Trophoblast cell (in vitro differentiated cells and primary cell): ENCODE measurements around the gene BLOC1S3.
A peak's percentile ranks its signal among the peaks of the same experiment; 100 is the strongest.
"Not testable (repeated sequence)": the region's sequence is repeated elsewhere in the genome, so short reads cannot be mapped to it uniquely, and the experiment has no call there.

Source experiments
- DNase-seq, 2 donors: peaks; one replicate each; pipeline ENCODE4 v3.0.0-alpha.2; 2016
- H2AFZ ChIP-seq: 2 replicates; pipeline ENCODE4 v1.6.1; 2013; ENCODE audit warnings: low read length, moderate library complexity, mild to moderate bottlenecking; ENCODE audit not compliant: insufficient read depth, poor library complexity
- H2AK5ac ChIP-seq: 2 replicates; pipeline ENCODE4 v1.6.1; 2013; ENCODE audit warnings: mild to moderate bottlenecking, low read length
- H2BK120ac ChIP-seq: 2 replicates; pipeline ENCODE4 v1.6.1; 2013; ENCODE audit warnings: low read length, mild to moderate bottlenecking, moderate library complexity; ENCODE audit not compliant: insufficient read depth, poor library complexity
- H2BK12ac ChIP-seq: 2 replicates; pipeline ENCODE4 v1.6.1; 2013; ENCODE audit warnings: mild to moderate bottlenecking, low read length, moderate library complexity
- H2BK5ac ChIP-seq: 2 replicates; pipeline ENCODE4 v1.6.1; 2013; ENCODE audit warnings: low read length, low read depth, moderate library complexity, mild to moderate bottlenecking; ENCODE audit not compliant: poor library complexity
- H3K14ac ChIP-seq: 2 replicates; pipeline ENCODE4 v1.6.1; 2013; ENCODE audit warnings: mild to moderate bottlenecking, low read length
- H3K18ac ChIP-seq: 2 replicates; pipeline ENCODE4 v1.6.1; 2013; ENCODE audit warnings: mild to moderate bottlenecking, low read length
- H3K23ac ChIP-seq: 2 replicates; pipeline ENCODE4 v1.6.1; 2013; ENCODE audit warnings: low read length
- H3K27ac ChIP-seq: 2 replicates; pipeline ENCODE4 v1.5.1; 2013; ENCODE audit warnings: low read depth, mild to moderate bottlenecking, inconsistent platforms, low read length, moderate library complexity
- H3K27me3 ChIP-seq: 2 replicates; pipeline ENCODE4 v1.6.1; 2013; ENCODE audit warnings: inconsistent platforms, mild to moderate bottlenecking, low read length, moderate library complexity; ENCODE audit not compliant: insufficient read depth
- H3K36me3 ChIP-seq, 2 experiments: 1 replicate in 1 of 2; 2 replicates in 1 of 2; pipeline ENCODE4 v1.6.1; 2013; ENCODE audit warnings: low read length in 2 of 2, mild to moderate bottlenecking in 2 of 2, moderate library complexity in 1 of 2; ENCODE audit not compliant: insufficient read depth in 2 of 2, control insufficient read depth in 1 of 2
- H3K4ac ChIP-seq: 2 replicates; pipeline ENCODE4 v1.6.1; 2013; ENCODE audit warnings: low read depth, mild to moderate bottlenecking, low read length, moderate library complexity
- H3K4me1 ChIP-seq, 2 experiments: 1 replicate in 1 of 2; 2 replicates in 1 of 2; pipeline ENCODE4 v1.6.1; 2013; ENCODE audit warnings: low read length in 2 of 2, mild to moderate bottlenecking in 2 of 2, moderate library complexity in 1 of 2; ENCODE audit not compliant: insufficient read depth in 2 of 2, control insufficient read depth in 1 of 2
- H3K4me2 ChIP-seq: 2 replicates; pipeline ENCODE4 v1.6.1; 2013; ENCODE audit warnings: inconsistent platforms, mild to moderate bottlenecking, low read length, moderate library complexity
- H3K4me3 ChIP-seq: 2 replicates; pipeline ENCODE4 v1.5.1; 2013; ENCODE audit warnings: mild to moderate bottlenecking, low read depth, low read length, inconsistent platforms
- H3K79me1 ChIP-seq: one replicate; pipeline ENCODE4 v1.6.1; 2013; ENCODE audit warnings: low read length
- H3K79me2 ChIP-seq: 2 replicates; pipeline ENCODE4 v1.6.1; 2013; ENCODE audit warnings: low read length, mild to moderate bottlenecking; ENCODE audit not compliant: control insufficient read depth, insufficient read depth, poor library complexity
- H3K9ac ChIP-seq: 2 replicates; pipeline ENCODE4 v1.6.1; 2013; ENCODE audit warnings: mild to moderate bottlenecking, low read length
- H3K9me3 ChIP-seq: 2 replicates; pipeline ENCODE4 v1.6.1; 2013; ENCODE audit warnings: low read depth, mild to moderate bottlenecking, control low read depth, inconsistent platforms, low read length; ENCODE audit not compliant: insufficient read depth
- H4K12ac ChIP-seq: 2 replicates; pipeline ENCODE4 v1.6.1; 2013; ENCODE audit warnings: low read depth, mild to moderate bottlenecking, low read length, moderate library complexity
- H4K8ac ChIP-seq: 2 replicates; pipeline ENCODE4 v1.6.1; 2013; ENCODE audit warnings: low read depth, mild to moderate bottlenecking, low read length, moderate library complexity
- H4K91ac ChIP-seq: one replicate; pipeline ENCODE4 v1.6.1; 2013; ENCODE audit warnings: low read depth, mild to moderate bottlenecking, low read length, moderate library complexity
- WGBS: extraction: QIAGEN DNeasy Blood & Tissue Kit; methylation state at CpG from one replicate; pipeline ENCODE4 v1.1.7; 2013; ENCODE audit warnings: missing lambda C conversion rate; ENCODE audit not compliant: insufficient read length, insufficient coverage; ENCODE audit errors: extremely low coverage; 5-methylcytosine and 5-hydroxymethylcytosine counted together

BLOC1S3 gene

GRCh38 chr19:45223879-45224278 lies 45.3 kb downstream of the BLOC1S3 start:
- Histone ChIP-seq H3K36me3 (no peaks in the 10 kb centered on the region), H3K4me1 (no peaks in the 10 kb centered on the region), H3K27me3 (peaks cover 3% of the 10 kb centered on the region), H3K79me2 (no peaks in the 10 kb centered on the region), H3K23ac (no peak overlapping the region), H3K18ac (no peak overlapping the region), H2AFZ (no peak overlapping the region), H2BK12ac (no peak overlapping the region), H3K79me1 (no peaks in the 10 kb centered on the region), H4K12ac (no peak overlapping the region), H2BK120ac (no peak overlapping the region), H3K9me3 (peaks cover 3% of the 10 kb centered on the region), H3K4me2 (no peak overlapping the region), H2AK5ac (no peak overlapping the region), H3K9ac (no peak overlapping the region), H3K27ac (no peak overlapping the region), H3K14ac (no peak overlapping the region), H3K4ac (no peak overlapping the region), H4K8ac (no peak overlapping the region), H3K4me3 (no peak overlapping the region), H4K91ac (no peak overlapping the region), H2BK5ac (no peak overlapping the region)
- DNase-seq, result peak; percentile 47 to 69
- no CpG with 5 or more reads among the region's 5 CpGs for WGBS

- Histone ChIP-seq H3K18ac (no peak overlapping the region), H3K4me2 (no peak overlapping the region), H2AK5ac (no peak overlapping the region), H4K91ac (no peak overlapping the region), H2BK12ac (no peak overlapping the region), H3K27me3 (peaks cover 3% of the 10 kb centered on the region), H3K4me3 (no peak overlapping the region), H2BK120ac (no peak overlapping the region), H3K79me1 (no peaks in the 10 kb centered on the region), H3K23ac (no peak overlapping the region), H3K27ac (no peak overlapping the region), H3K9ac (no peak overlapping the region), H2BK5ac (no peak overlapping the region), H3K4ac (no peak overlapping the region), H3K36me3 (no peaks in the 10 kb centered on the region), H3K14ac (no peak overlapping the region), H4K8ac (no peak overlapping the region), H3K4me1 (no peaks in the 10 kb centered on the region), H3K79me2 (no peaks in the 10 kb centered on the region), H2AFZ (no peak overlapping the region), H3K9me3 (peaks cover 3% of the 10 kb centered on the region), H4K12ac (no peak overlapping the region)
- no peak for DNase-seq
- WGBS, result no CpG with 5 or more reads among the region's 11 CpGs
These were observed 46.1 kb downstream of the BLOC1S3 start for GRCh38 chr19:45224645-45225044.

- not testable (repeated sequence) for H3K4me3 ChIP-seq, H2AFZ ChIP-seq, H2AK5ac ChIP-seq, H2BK12ac ChIP-seq, H3K9me3 ChIP-seq, H3K36me3 ChIP-seq, H2BK5ac ChIP-seq, H3K18ac ChIP-seq, DNase-seq, H2BK120ac ChIP-seq, H4K8ac ChIP-seq, H3K4ac ChIP-seq, H3K23ac ChIP-seq, H3K4me1 ChIP-seq, H3K79me1 ChIP-seq, H4K12ac ChIP-seq, H3K79me2 ChIP-seq, H3K27ac ChIP-seq, H3K4me2 ChIP-seq, H3K9ac ChIP-seq, H3K14ac ChIP-seq, H4K91ac ChIP-seq
- no CpG with 5 or more reads among the region's 2 CpGs for WGBS
- peaks cover 18% of the 10 kb centered on the region for H3K27me3 ChIP-seq
These were observed 50.5 kb downstream of the BLOC1S3 start for GRCh38 chr19:45229056-45229455.
